H54 (cell line): ENCODE results near the gene LCE2C.
A peak's percentile ranks its signal among the peaks of the same experiment; 100 is the strongest.
"Not testable (repeated sequence)": the region's sequence is repeated elsewhere in the genome, so short reads cannot be mapped to it uniquely, and the experiment has no call there.

Source experiments
- DNase-seq: peaks from one replicate; pipeline ENCODE4 v3.0.0; 2011; ENCODE audit warnings: low spot score, mixed read lengths; ENCODE audit not compliant: insufficient read length
- FAIRE-seq: peaks from 3 replicates; lab custom pipeline; 2011; peaks lifted over from hg19 to GRCh38; lab: Jason Lieb, UNC
- POLR2A ChIP-seq: IDR thresholded peaks from 2 replicates; pipeline ENCODE4 v1.6.1; 2011; ENCODE audit warnings: low read depth, mild to moderate bottlenecking, low read length

The LCE2C gene, protein sequence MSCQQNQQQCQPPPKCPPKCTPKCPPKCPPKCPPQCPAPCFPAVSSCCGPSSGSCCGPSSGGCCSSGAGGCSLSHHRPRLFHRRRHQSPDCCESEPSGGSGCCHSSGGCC

DNA sequence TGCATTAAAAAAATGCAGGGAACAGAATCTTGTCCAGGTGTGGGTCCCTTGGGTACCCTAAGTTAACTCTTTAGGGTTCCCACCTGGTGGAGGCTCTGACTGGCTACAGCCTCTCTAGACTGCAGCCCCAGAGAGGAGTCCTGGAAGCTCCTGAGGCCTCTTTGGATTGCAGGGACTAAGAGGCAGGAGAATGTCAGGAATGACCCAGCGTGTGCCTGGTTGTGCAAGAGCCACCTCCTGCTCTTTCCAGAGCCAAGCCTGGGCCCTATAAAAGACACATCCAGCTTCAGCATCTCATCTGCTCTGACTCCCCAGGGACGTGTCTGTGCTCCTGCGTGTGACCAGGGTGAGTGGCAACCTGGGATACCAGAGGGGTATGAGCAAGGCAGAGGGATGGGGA lies at the start of gene LCE2C:
Gene LCE2C, plus strand, starts transcription at position 297 of the 400 bp plus-strand sequence. CDS start 737 bp downstream, outside the sequence.
- FAIRE-seq, DNase-seq: not testable (repeated sequence)

- TF ChIP-seq POLR2A = no peak
- FAIRE-seq (no peak), DNase-seq (no peak)
Observed at GRCh38 chr1:152626744-152627143, 48.3 kb upstream of the LCE2C start.

GRCh38 chr1:152630596-152630995 lies 44.5 kb upstream of the LCE2C start:
- TF ChIP-seq POLR2A = no peak
- no peak for FAIRE-seq
- no peak for DNase-seq

DNA sequence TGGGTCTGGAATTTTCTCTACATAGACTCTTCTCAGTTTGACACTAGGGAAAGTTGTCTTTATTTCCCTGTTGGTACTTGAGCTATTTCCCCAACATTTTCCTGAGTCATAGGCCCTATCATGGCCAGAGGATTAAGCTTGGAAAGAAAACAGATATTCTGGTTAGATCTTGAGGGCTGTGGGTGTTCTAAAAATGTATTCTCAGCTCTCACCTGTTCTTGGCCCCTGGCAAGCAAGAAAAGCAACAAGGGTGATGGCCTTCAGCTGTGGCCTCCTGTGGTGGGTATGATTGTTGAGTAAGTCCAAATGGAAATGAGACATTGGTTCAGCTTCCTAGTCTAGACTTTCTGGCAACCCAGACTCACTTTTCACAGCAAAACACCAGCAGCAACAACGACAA lies 34.7 kb upstream of the LCE2C start:
- DNase-seq (no peak), FAIRE-seq (no peak)
- no peak for TF ChIP-seq POLR2A

- no peak for TF ChIP-seq POLR2A
- FAIRE-seq (no peak), DNase-seq (no peak)
Observed at GRCh38 chr1:152643945-152644344, 31.1 kb upstream of the LCE2C start.

DNA sequence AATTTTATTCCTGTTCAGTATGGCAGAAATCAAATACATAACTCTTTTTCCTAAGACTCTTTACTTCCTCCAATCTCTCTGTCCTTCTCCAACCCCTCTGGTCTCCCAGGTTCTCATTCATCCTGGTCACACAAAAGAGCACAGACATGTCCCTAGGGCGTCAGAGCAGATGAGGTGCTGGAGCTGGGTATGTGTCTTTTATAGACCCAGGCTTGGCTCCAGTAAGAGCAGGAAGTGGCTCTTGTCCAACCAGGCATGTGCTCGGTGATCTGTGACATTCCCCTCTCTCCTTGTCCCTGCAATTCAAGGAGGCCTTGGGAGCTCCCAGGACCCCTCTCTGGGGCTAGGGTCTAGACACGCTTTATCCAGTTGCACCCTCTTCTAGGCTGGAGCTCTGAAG lies 29.9 kb upstream of the LCE2C start:
- no peak for TF ChIP-seq POLR2A
- FAIRE-seq = no peak
- no peak for DNase-seq

- no peak for TF ChIP-seq POLR2A
- FAIRE-seq (no peak), DNase-seq (no peak)
Observed at GRCh38 chr1:152646656-152647055, 28.4 kb upstream of the LCE2C start.

GRCh38 chr1:152654110-152654509 lies 21.0 kb upstream of the LCE2C start:
- peak; percentile 28 for DNase-seq
- FAIRE-seq = no peak
- no peak for TF ChIP-seq POLR2A

GRCh38 chr1:152656459-152656858 lies 18.6 kb upstream of the LCE2C start:
- no peak for TF ChIP-seq POLR2A
- FAIRE-seq = no peak

GRCh38 chr1:152657677-152658076 lies 17.4 kb upstream of the LCE2C start:
- DNase-seq (no peak), FAIRE-seq (no peak)
- no peak for TF ChIP-seq POLR2A

More at GRCh38 chr1:152656459-152656858, 18.6 kb upstream of the LCE2C start:
- no peak for DNase-seq

GRCh38 chr1:152658649-152659048 lies 16.4 kb upstream of the LCE2C start:
- TF ChIP-seq POLR2A = no peak
- FAIRE-seq (no peak), DNase-seq (no peak)

DNA sequence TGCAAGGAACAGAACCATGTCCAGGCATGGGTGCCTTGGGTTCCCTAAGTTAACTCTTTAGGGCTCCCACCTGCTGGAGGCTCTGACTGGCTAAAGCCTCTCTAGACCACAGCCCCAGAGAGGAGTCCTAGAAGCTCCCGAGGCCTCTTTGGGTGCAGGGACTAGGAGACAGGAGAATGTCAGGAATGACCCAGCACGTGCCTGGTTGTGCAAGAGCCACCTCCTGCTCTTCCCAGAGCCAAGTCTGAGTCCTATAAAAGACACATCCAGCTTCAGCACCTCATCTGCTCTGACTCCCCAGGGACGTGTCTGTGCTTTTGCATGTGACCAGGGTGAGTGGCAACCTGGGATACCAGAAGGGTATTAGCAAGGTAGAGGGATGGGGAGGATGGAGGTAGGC lies 12.0 kb upstream of the LCE2C start, which contains the start of gene LCE2D:
Gene LCE2D, plus strand, starts transcription at position 283 of the 400 bp plus-strand sequence. CDS start 726 bp downstream, outside the sequence.
- no peak for TF ChIP-seq POLR2A
- DNase-seq (no peak), FAIRE-seq (no peak)

GRCh38 chr1:152666171-152666570 lies 8.9 kb upstream of the LCE2C start:
- not testable (repeated sequence) for DNase-seq, FAIRE-seq

DNA sequence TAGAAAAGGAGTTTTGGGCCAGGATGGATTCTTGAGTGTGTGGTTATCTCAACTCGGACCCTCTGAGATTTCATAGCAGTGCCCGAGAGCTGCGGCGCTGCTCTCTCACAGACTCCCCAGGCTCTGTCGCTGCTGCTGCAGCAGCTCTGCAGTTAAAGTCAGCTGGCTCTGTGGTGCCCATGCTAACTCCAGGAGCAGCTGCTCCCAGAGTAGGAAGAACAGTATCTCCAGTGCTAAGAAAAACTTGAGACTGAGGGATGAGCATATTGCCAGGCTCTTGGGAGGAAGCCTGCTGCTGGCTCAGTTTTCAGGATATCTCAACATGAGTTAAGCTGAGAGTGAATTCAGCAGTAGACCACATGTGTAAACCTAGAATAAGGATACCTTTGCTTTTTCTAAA lies 7.4 kb upstream of the LCE2C start:
- FAIRE-seq (no peak), DNase-seq (no peak)
- TF ChIP-seq POLR2A = no peak

- FAIRE-seq (no peak), DNase-seq (no peak)
- no peak for TF ChIP-seq POLR2A
Observed at GRCh38 chr1:152673016-152673415, 2.1 kb upstream of the LCE2C start.

- no peak for TF ChIP-seq POLR2A
- FAIRE-seq (no peak), DNase-seq (no peak)
Observed at GRCh38 chr1:152679459-152679858, 4.4 kb downstream of the LCE2C start.

- DNase-seq (no peak), FAIRE-seq (no peak)
- no peak for TF ChIP-seq POLR2A
Observed at GRCh38 chr1:152681616-152682015, 6.5 kb downstream of the LCE2C start.
